T-helper 1 cell treated with Interleukin-12 subunit alpha and Interleukin-12 subunit beta and Interleukin-4 antibody, amounts not matched to agents 30 μg/mL and 1 μg/mL, for 36 hours (primary cell): ENCODE data around the gene CA10.

ENCODE experiments used
- H3K27ac Mint-ChIP-seq: one replicate; pipeline ENCODE4 v1.8.0; 2021; ENCODE audit warnings: mild to moderate bottlenecking, mixed read lengths
- H3K27me3 Mint-ChIP-seq: one replicate; pipeline ENCODE4 v1.8.0; 2021; ENCODE audit warnings: low read depth, mixed read lengths
- H3K36me3 Mint-ChIP-seq: one replicate; pipeline ENCODE4 v1.8.0; 2021; ENCODE audit warnings: low read depth, mixed read lengths
- H3K4me1 Mint-ChIP-seq: one replicate; pipeline ENCODE4 v1.8.0; 2021; ENCODE audit warnings: low read depth, mixed read lengths
- H3K4me3 Mint-ChIP-seq: one replicate; pipeline ENCODE4 v1.8.0; 2021; ENCODE audit warnings: mild to moderate bottlenecking, moderate library complexity, mixed read lengths
- H3K9me3 Mint-ChIP-seq: one replicate; pipeline ENCODE4 v1.8.0; 2021; ENCODE audit warnings: mixed read lengths

The CA10 gene

GRCh38 chr17:51971121-51971520 lies 187.4 kb downstream of the CA10 start:
- Mint-ChIP-seq H3K4me3 (no peak overlapping the region), H3K27me3 (no peaks in the 10 kb centered on the region), H3K27ac (no peak overlapping the region)

GRCh38 chr17:51961689-51962088 lies 196.8 kb downstream of the CA10 start:
- H3K36me3 Mint-ChIP-seq = no peaks in the 10 kb centered on the region
- no peaks in the 10 kb centered on the region for H3K4me1 Mint-ChIP-seq
- H3K9me3 Mint-ChIP-seq = peaks cover 22% of the 10 kb centered on the region
- no peak overlapping the region for H3K4me3 Mint-ChIP-seq
- no peaks in the 10 kb centered on the region for H3K27me3 Mint-ChIP-seq
- H3K27ac Mint-ChIP-seq = no peak overlapping the region

More at GRCh38 chr17:51971121-51971520, 187.4 kb downstream of the CA10 start:
- no peaks in the 10 kb centered on the region for H3K4me1 Mint-ChIP-seq
- H3K36me3 Mint-ChIP-seq = no peaks in the 10 kb centered on the region
- H3K9me3 Mint-ChIP-seq = no peaks in the 10 kb centered on the region

- H3K27me3 Mint-ChIP-seq = no peaks in the 10 kb centered on the region
- no peak overlapping the region for H3K27ac Mint-ChIP-seq
Measured at GRCh38 chr17:51957786-51958185, 200.7 kb downstream of the CA10 start.

GRCh38 chr17:51955245-51955644 lies 203.3 kb downstream of the CA10 start:
- H3K9me3 Mint-ChIP-seq = no peaks in the 10 kb centered on the region
- H3K27me3 Mint-ChIP-seq = no peaks in the 10 kb centered on the region
- H3K4me1 Mint-ChIP-seq = no peaks in the 10 kb centered on the region
- no peaks in the 10 kb centered on the region for H3K36me3 Mint-ChIP-seq
- H3K4me3 Mint-ChIP-seq = no peak overlapping the region
- H3K27ac Mint-ChIP-seq = no peak overlapping the region

More at GRCh38 chr17:51957786-51958185, 200.7 kb downstream of the CA10 start:
- Mint-ChIP-seq H3K4me1 (no peaks in the 10 kb centered on the region), H3K9me3 (peaks cover 12% of the 10 kb centered on the region), H3K4me3 (no peak overlapping the region), H3K36me3 (no peaks in the 10 kb centered on the region)

- Mint-ChIP-seq H3K4me1 (no peaks in the 10 kb centered on the region), H3K27me3 (no peaks in the 10 kb centered on the region), H3K4me3 (no peak overlapping the region)
Measured at GRCh38 chr17:51954232-51954765, 204.2 kb downstream of the CA10 start.

GRCh38 chr17:51951741-51952140 lies 206.8 kb downstream of the CA10 start:
- H3K9me3 Mint-ChIP-seq = no peaks in the 10 kb centered on the region
- no peaks in the 10 kb centered on the region for H3K4me1 Mint-ChIP-seq
- no peak overlapping the region for H3K27ac Mint-ChIP-seq
- H3K4me3 Mint-ChIP-seq = no peak overlapping the region
- no peaks in the 10 kb centered on the region for H3K36me3 Mint-ChIP-seq
- no peaks in the 10 kb centered on the region for H3K27me3 Mint-ChIP-seq

More at GRCh38 chr17:51954232-51954765, 204.2 kb downstream of the CA10 start:
- no peaks in the 10 kb centered on the region for H3K9me3 Mint-ChIP-seq
- H3K27ac Mint-ChIP-seq = no peak overlapping the region
- H3K36me3 Mint-ChIP-seq = no peaks in the 10 kb centered on the region

GRCh38 chr17:51948128-51948527 lies 210.4 kb downstream of the CA10 start:
- Mint-ChIP-seq H3K36me3 (no peaks in the 10 kb centered on the region), H3K27ac (no peak overlapping the region), H3K4me3 (no peak overlapping the region), H3K4me1 (no peaks in the 10 kb centered on the region), H3K27me3 (no peaks in the 10 kb centered on the region), H3K9me3 (no peaks in the 10 kb centered on the region)

- Mint-ChIP-seq H3K9me3 (no peaks in the 10 kb centered on the region), H3K36me3 (no peaks in the 10 kb centered on the region), H3K27ac (no peak overlapping the region), H3K4me1 (no peaks in the 10 kb centered on the region), H3K4me3 (no peak overlapping the region), H3K27me3 (no peaks in the 10 kb centered on the region)
Measured at GRCh38 chr17:51947160-51947735, 211.3 kb downstream of the CA10 start.

GRCh38 chr17:51946311-51946710 lies 212.2 kb downstream of the CA10 start:
- Mint-ChIP-seq H3K4me3 (no peak overlapping the region), H3K4me1 (no peaks in the 10 kb centered on the region)

GRCh38 chr17:51941272-51941671 lies 217.2 kb downstream of the CA10 start:
- Mint-ChIP-seq H3K27me3 (no peaks in the 10 kb centered on the region), H3K9me3 (no peaks in the 10 kb centered on the region), H3K4me3 (no peak overlapping the region), H3K27ac (no peak overlapping the region), H3K36me3 (no peaks in the 10 kb centered on the region), H3K4me1 (no peaks in the 10 kb centered on the region)

More at GRCh38 chr17:51946311-51946710, 212.2 kb downstream of the CA10 start:
- Mint-ChIP-seq H3K27me3 (no peaks in the 10 kb centered on the region), H3K36me3 (no peaks in the 10 kb centered on the region), H3K27ac (no peak overlapping the region), H3K9me3 (no peaks in the 10 kb centered on the region)

- no peaks in the 10 kb centered on the region for H3K9me3 Mint-ChIP-seq
- no peaks in the 10 kb centered on the region for H3K36me3 Mint-ChIP-seq
- no peak overlapping the region for H3K4me3 Mint-ChIP-seq
- H3K4me1 Mint-ChIP-seq = no peaks in the 10 kb centered on the region
- H3K27me3 Mint-ChIP-seq = no peaks in the 10 kb centered on the region
- H3K27ac Mint-ChIP-seq = no peak overlapping the region
Measured at GRCh38 chr17:51937264-51937663, 221.2 kb downstream of the CA10 start.

GRCh38 chr17:51935477-51935876 lies 223.0 kb downstream of the CA10 start:
- no peak overlapping the region for H3K27ac Mint-ChIP-seq
- H3K4me1 Mint-ChIP-seq = no peaks in the 10 kb centered on the region
- no peaks in the 10 kb centered on the region for H3K36me3 Mint-ChIP-seq
- no peaks in the 10 kb centered on the region for H3K27me3 Mint-ChIP-seq
- H3K9me3 Mint-ChIP-seq = no peaks in the 10 kb centered on the region
- no peak overlapping the region for H3K4me3 Mint-ChIP-seq

- Mint-ChIP-seq H3K27ac (no peak overlapping the region), H3K4me1 (no peaks in the 10 kb centered on the region), H3K9me3 (no peaks in the 10 kb centered on the region), H3K27me3 (no peaks in the 10 kb centered on the region), H3K36me3 (no peaks in the 10 kb centered on the region), H3K4me3 (no peak overlapping the region)
Measured at GRCh38 chr17:51933647-51934046, 224.9 kb downstream of the CA10 start.

- no peaks in the 10 kb centered on the region for H3K36me3 Mint-ChIP-seq
- H3K4me3 Mint-ChIP-seq = no peak overlapping the region
- no peaks in the 10 kb centered on the region for H3K9me3 Mint-ChIP-seq
- no peaks in the 10 kb centered on the region for H3K4me1 Mint-ChIP-seq
- no peaks in the 10 kb centered on the region for H3K27me3 Mint-ChIP-seq
- H3K27ac Mint-ChIP-seq = no peak overlapping the region
Measured at GRCh38 chr17:51926448-51926847, 232.1 kb downstream of the CA10 start.

GRCh38 chr17:51921500-51921899 lies 237.0 kb downstream of the CA10 start:
- H3K4me1 Mint-ChIP-seq = no peaks in the 10 kb centered on the region
- H3K9me3 Mint-ChIP-seq = no peaks in the 10 kb centered on the region
- H3K27ac Mint-ChIP-seq = no peak overlapping the region
- H3K36me3 Mint-ChIP-seq = no peaks in the 10 kb centered on the region
- no peak overlapping the region for H3K4me3 Mint-ChIP-seq
- H3K27me3 Mint-ChIP-seq = no peaks in the 10 kb centered on the region
